Ureter (tissue), 1 donor: ENCODE data around the gene RUNX2. TPM values are rescaled to one million over a fixed set of nuclear protein-coding genes. Genes with fewer than 3 reads are reported as not detected.

ENCODE experiments used
- DNase-seq: peaks from one replicate; pipeline ENCODE4 v3.0.0-alpha.2; 2020; ENCODE audit warnings: low spot score
- total RNA-seq: library from RNA; stranded (reverse); gene quantifications from one replicate; pipeline ENCODE4 v1.2.4, GENCODE V29; 2023
- donor health status: DM: yes; HTN: yes; CAD: no.

RUNX2 gene
- total RNA-seq, 1 donor from 2014 or later, result 18.3 TPM

DNA sequence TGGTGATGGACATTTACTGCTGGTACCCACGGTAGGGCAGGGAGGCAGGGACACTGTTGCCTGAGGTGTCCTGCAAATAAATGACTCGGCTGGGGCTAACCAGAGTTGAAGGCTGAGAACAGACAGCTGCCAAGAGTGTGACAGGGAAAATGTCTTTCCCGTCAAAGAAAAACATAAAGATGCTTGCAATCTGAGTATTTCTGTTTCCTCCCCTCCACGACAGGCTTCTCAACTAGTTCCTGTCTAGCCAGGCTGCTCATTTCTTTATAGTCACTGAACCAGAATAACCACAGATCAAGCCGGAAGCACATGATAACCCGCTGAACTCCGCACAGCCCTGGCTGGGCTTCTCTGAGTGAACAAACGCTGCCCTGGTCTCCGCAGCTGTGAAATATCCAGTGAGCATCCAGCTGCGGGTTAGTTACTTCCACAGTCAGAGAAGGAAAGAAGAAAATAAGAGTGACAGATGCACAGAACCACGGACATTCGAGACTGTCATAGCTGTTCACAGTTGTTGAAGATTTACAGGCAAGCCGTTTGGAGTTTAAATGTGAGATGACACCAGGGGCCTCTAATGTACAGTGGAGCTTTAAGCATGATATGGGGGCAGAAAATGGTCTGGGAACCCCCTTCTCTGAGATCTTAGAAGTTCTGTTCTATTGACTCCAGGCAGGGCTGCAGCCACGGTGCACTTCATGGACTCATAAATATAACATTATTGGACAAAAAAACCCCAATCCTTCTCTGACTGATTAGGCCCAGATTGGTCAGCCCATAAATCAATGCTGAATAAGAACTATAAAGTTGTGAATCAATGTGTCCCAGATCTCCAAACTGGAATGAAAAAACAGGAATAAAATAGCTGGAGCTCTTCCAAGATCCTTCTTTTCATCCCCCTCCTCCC lies 349.5 kb downstream of the RUNX2 start:
- peak; percentile 63 for DNase-seq

DNA sequence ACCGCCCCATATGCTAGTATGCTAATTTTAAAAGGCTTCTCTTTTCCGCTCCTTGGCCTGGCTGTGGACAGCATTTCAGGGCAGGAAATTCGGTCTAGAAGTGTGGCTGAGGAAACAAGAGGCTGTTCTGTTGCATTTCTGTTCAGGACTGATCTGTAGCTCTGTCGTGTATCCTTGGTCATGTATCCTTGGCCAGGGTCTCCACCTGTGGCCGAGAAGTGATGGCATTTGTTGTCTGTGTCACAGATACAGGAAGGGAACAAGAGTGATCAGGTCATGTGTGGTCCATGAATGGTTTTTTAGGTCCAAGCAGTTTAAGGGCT lies 350.1 kb downstream of the RUNX2 start:
- DNase-seq, result no peak

DNA sequence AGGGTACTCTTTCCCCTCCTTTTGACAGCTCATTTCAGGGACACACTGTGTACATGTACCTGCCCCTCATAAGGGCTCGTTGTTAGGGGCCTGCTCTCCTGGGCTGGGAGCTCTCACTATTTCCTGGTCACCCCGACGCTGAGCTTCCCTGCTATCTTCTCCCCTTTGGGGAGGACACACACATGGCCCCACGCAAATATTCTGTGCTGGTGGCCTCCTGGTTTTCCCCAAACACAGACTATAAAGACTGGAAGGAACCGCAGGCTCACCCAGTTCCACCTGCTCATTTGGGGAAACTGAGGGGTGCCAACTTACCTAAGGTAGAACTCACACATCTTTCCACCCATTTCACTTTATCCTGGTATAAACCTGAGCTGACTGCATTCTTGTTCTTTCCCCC lies 351.0 kb downstream of the RUNX2 start:
- no peak for DNase-seq

- no peak for DNase-seq
These were observed 351.5 kb downstream of the RUNX2 start for GRCh38 chr6:45679631-45680030.

DNA sequence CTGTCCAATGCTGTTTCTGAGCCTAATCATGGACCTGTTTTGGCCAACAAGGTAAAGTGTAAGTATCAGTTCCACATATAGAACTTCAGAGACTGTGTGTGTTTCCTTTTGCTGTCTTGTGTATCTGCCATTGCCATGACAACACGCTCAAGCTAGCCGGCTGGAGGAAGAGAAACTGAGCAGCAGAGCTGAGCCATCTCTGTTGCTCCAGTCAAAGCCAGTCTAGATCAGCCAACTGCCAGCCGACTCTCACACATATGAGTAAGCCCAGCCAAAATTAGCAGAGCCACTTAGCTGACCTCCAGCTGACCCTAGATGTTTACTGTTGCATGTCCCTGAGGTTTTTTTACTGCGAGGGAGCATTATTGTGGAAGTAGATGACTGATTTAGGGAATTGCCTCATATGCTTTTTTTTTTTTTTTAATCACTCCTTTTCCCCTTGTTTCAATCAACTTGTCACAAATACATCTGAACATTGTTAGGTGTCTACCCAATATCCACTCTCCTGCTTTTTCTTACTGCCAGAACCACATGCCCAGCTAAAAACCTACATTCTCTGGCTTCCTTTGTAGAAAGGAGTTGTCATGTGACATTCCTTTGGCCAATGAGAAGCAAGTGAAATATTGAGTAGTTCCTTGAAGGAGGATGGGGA lies 353.9 kb downstream of the RUNX2 start:
- no peak for DNase-seq

DNA sequence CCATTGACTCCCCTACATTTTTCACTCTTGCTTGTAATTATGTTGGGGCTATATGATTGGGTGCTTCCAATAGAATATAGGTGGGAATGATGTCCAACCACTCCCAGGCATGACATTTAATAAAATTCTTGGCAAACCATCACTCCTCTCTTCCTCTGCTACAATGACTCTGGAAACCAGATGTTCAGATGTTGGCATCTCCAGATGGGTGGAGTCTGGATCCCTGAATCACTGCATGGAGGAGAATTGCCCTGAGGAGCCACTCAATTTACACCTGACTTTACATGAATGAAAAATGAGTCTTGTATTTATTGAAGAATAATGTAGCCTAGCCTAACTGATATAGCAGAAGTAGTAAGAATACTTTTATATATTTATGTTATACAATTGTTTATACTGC lies 356.3 kb downstream of the RUNX2 start:
- DNase-seq, result no peak

DNA sequence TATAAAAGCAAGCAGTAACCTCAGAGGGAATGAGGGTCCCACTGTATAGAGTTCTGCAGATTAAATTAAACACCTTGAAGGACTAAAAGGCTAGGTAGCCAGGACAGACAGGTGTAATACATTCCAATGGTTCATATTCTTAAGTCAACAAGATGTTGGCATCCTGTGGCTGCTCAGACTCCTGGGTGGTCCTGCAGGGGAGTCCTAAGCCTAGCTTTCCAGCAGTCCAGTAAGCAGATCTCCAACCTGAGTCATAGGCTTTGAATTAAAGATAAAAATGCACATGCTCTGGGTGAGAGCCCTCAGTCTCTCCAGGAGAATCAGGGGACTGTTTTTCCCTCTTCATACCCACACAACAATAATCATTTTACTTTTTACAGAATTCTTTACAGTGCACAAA lies 356.9 kb downstream of the RUNX2 start:
- DNase-seq, result no peak

- no peak for DNase-seq
These were observed 358.9 kb downstream of the RUNX2 start for GRCh38 chr6:45686841-45687569.

DNA sequence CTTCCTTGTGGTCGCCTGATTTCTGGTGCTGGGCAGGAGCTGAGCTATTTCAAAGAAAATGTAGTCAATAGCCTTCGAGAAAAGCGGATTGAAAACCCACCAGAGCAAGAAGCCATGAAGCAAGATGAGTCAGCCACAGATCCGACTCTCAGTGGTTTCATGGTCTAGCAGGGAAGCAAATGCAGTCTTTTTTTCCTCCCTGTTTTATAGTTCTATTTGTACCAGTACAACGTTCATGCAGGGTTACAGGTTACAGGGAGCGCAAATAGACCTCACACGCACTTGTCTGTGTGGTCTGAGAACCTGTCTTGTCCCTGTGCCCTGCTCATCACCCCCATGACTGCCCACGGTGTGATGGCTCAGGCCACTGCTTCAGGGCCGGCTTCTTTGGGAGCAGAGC lies 359.4 kb downstream of the RUNX2 start:
- DNase-seq, result no peak

GRCh38 chr6:45688180-45688579 lies 360.1 kb downstream of the RUNX2 start:
- no peak for DNase-seq

DNA sequence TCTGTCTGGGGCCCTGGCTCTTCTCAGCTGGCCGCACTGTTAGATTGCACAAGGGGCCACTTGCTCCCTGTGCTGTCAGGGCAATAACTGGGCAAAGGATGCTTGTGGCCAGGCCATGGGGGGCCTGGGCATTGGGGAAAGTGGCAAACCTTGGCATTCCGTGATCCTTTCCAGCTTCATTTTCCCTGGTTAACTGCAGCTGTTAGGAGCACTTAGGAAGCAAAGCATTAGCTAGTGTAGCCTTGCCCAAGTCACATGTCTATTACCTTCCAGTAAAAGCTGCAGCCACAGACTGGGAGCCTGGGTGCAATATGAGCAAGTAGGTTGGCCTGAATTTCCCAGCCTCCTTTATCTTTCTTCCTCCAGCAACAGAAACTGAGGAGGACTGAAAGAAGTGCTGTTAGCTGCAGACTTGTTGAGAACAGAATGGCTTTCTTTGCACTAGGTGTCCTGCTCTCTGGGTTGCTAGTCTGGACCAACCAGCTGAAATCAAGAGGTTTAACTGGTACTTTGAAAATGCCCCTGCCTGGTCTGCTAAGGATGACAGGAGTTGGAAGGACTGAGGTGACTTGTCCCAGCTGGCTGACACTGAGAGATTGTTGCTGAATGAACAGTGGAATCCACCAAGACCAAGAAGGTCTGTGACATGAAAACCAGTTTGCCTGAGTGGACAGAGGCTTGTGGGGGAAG lies 361.9 kb downstream of the RUNX2 start:
- DNase-seq, result no peak

- DNase-seq, result no peak
These were observed 362.7 kb downstream of the RUNX2 start for GRCh38 chr6:45690846-45691245.

GRCh38 chr6:45691426-45691825 lies 363.3 kb downstream of the RUNX2 start:
- DNase-seq, result no peak

DNA sequence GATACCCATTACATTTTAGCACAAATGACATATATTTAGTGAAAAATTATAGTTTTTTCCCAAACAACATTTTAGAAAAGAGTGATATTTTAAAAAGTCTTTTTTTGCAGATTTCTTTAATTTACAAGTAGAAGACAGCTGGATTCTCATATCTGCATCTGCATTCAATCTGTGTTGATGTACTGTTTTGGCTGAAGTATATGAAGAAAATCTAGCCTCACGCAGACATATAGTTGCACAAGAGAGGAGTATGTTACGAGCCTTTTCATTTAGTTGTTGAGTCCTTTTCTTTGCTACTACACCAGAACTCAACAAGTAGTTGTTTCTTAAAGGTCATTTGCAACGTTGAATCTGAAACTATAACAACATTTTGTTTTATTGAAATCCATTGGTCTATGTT lies 363.9 kb downstream of the RUNX2 start:
- DNase-seq, result no peak

GRCh38 chr6:45696738-45697137 lies 368.6 kb downstream of the RUNX2 start:
- DNase-seq, result no peak

- no peak for DNase-seq
These were observed 369.5 kb downstream of the RUNX2 start for GRCh38 chr6:45697605-45698004.

GRCh38 chr6:45698046-45698445 lies 369.9 kb downstream of the RUNX2 start:
- no peak for DNase-seq

- no peak for DNase-seq
These were observed 371.5 kb downstream of the RUNX2 start for GRCh38 chr6:45699663-45700062.

DNA sequence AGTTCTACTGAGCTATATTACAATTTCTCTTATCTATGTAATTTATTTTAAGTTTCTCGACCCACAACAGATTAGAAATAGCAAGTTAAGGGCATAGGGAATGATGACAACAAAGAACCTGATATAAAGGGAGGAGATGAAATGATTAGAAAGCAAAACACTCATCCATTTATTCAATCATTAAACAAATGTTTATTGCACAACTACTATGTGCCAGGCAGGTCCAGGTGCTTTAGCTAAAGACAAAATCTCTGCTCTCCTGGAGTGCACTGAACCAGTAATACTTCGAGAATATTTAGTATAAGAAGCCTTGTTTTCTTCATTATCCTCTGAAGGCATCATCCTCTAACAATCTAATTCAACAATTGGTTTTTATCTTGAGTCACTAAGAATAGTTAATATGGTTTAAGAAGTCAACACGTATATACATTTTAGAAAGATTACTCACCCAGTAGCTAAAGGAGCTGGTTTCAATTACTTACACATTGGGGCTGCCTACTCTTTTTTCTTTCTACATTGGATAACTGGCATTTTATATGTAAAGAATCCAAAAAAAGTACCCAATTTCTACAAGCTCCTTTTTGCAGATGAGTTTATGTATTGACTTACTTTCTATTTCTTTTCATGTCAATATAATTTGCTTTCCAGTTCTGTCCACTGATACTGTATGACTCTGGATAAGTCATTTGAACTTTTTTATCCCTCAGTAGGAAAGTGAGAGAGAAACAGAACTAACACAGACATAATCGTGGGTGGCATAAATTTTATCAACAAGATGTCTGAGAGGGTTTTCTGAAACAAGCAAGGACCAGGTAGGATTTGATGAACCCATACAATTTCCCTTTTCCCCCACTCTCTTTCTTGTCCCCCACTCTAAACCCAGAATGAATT lies 375.0 kb downstream of the RUNX2 start:
- DNase-seq, result no peak

- no peak for DNase-seq
These were observed 376.1 kb downstream of the RUNX2 start for GRCh38 chr6:45704056-45704800.
